Calu3 (cell line): ENCODE data around the gene CCDC3. TPM values are rescaled to one million over a fixed set of nuclear protein-coding genes. Genes with fewer than 3 reads are reported as not detected.

Experiments
- BruUV-seq: library from RNA; stranded (reverse); fragments of 400-500 nt; replicated peaks from 2 replicates; lab custom pipeline; 2021; lab: Mats Ljungman, UMichigan
- CTCF ChIA-PET: fragments of 300-600 bp; sonication (Branson Sonifier 250); formaldehyde crosslinking; loops from one replicate; lab custom pipeline; 2022; ENCODE audit warnings: antibody characterized with exemption; lab: Charles Lee
- DNase-seq: peaks from one replicate; pipeline ENCODE4 v3.0.0; 2022
- H3K27ac Mint-ChIP-seq: one replicate; pipeline ENCODE4 v1.8.0; 2022; ENCODE audit warnings: mixed read lengths; ENCODE audit not compliant: unreplicated experiment
- H3K27me3 Mint-ChIP-seq: one replicate; pipeline ENCODE4 v1.8.0; 2022; ENCODE audit warnings: mixed read lengths; ENCODE audit not compliant: unreplicated experiment
- H3K36me3 Mint-ChIP-seq: one replicate; pipeline ENCODE4 v1.8.0; 2022; ENCODE audit warnings: mild to moderate bottlenecking, moderate library complexity, mixed read lengths; ENCODE audit not compliant: insufficient read depth, unreplicated experiment
- H3K4me1 Mint-ChIP-seq: one replicate; pipeline ENCODE4 v1.8.0; 2022; ENCODE audit warnings: mild to moderate bottlenecking, low read depth, mixed read lengths; ENCODE audit not compliant: unreplicated experiment
- H3K4me3 Mint-ChIP-seq: one replicate; pipeline ENCODE4 v1.8.0; 2022; ENCODE audit warnings: mild to moderate bottlenecking, low read depth, moderate library complexity, mixed read lengths; ENCODE audit not compliant: unreplicated experiment
- H3K9me3 Mint-ChIP-seq: one replicate; pipeline ENCODE4 v1.8.0; 2022; ENCODE audit warnings: low read depth, mixed read lengths; ENCODE audit not compliant: unreplicated experiment
- CTCF ChIP-seq: fragments of 200-600 bp; IDR thresholded peaks from one replicate; pipeline ENCODE4 v1.8.0; 2022; ENCODE audit warnings: antibody characterized with exemption; ENCODE audit not compliant: unreplicated experiment
- intact Hi-C: fragments of 100-400 bp; cut with micrococcal nuclease; formaldehyde crosslinking; loops from one replicate; pipeline ENCODE4 v1.10.0; 2022; ENCODE audit not compliant: unreplicated experiment
- total RNA-seq: library from RNA; stranded (reverse); gene quantifications from 2 replicates; pipeline ENCODE4 v1.2.3, GENCODE V29; 2022

The CCDC3 gene
- total RNA-seq, 1 experiment from 2014 or later, result not detected

GRCh38 chr10:12945690-12946359, 55.7 kb downstream of the CCDC3 start:
- BruUV-seq, result no TSS peak
- intact Hi-C loops, result no loop called here
- Mint-ChIP-seq H3K9me3 (no peaks in the 10 kb centered on the region), H3K27me3 (peaks cover 94% of the 10 kb centered on the region), H3K4me3 (no peak overlapping the region), H3K27ac (no peak overlapping the region), H3K4me1 (no peaks in the 10 kb centered on the region), H3K36me3 (no peaks in the 10 kb centered on the region)
- TF ChIP-seq CTCF, result no peak
- DNase-seq, result no peak
- CTCF ChIA-PET, result interaction anchor here (0.5 kb wide), 1 partner anchor 48 kb away, joined by 6 read pairs; no protein-coding TSS in a partner anchor

- intact Hi-C loops, result no loop called here
- Mint-ChIP-seq H3K9me3 (no peaks in the 10 kb centered on the region), H3K4me1 (no peaks in the 10 kb centered on the region), H3K27ac (no peak overlapping the region), H3K4me3 (no peak overlapping the region), H3K27me3 (peaks cover 94% of the 10 kb centered on the region), H3K36me3 (no peaks in the 10 kb centered on the region)
- no peak for DNase-seq
- TF ChIP-seq CTCF, result no peak
- CTCF ChIA-PET, result no interaction called here
- BruUV-seq, result no TSS peak
These were observed 56.6 kb downstream of the CCDC3 start for GRCh38 chr10:12944931-12945330.

GRCh38 chr10:12943425-12943824, 58.1 kb downstream of the CCDC3 start:
- peaks cover 95% of the 10 kb centered on the region for H3K27me3 Mint-ChIP-seq
- no peak overlapping the region for H3K4me3 Mint-ChIP-seq
- TF ChIP-seq CTCF, result no peak
- no peak for DNase-seq
- no peaks in the 10 kb centered on the region for H3K4me1 Mint-ChIP-seq
- no TSS peak for BruUV-seq
- H3K27ac Mint-ChIP-seq, result no peak overlapping the region
- no peaks in the 10 kb centered on the region for H3K36me3 Mint-ChIP-seq
- CTCF ChIA-PET, result no interaction called here
- intact Hi-C loops, result no loop called here
- H3K9me3 Mint-ChIP-seq, result no peaks in the 10 kb centered on the region

- Mint-ChIP-seq H3K4me1 (no peaks in the 10 kb centered on the region), H3K9me3 (no peaks in the 10 kb centered on the region)
These were observed 59.5 kb downstream of the CCDC3 start for GRCh38 chr10:12941966-12942365.

More at GRCh38 chr10:12941966-12942365, 59.5 kb downstream of the CCDC3 start:
- CTCF ChIA-PET, result no interaction called here
- H3K27ac Mint-ChIP-seq, result no peak overlapping the region
- no peak for DNase-seq
- H3K36me3 Mint-ChIP-seq, result no peaks in the 10 kb centered on the region
- peaks cover 94% of the 10 kb centered on the region for H3K27me3 Mint-ChIP-seq
- intact Hi-C loops, result no loop called here
- BruUV-seq, result no TSS peak
- TF ChIP-seq CTCF, result no peak
- no peak overlapping the region for H3K4me3 Mint-ChIP-seq
